ENCODE measurements around the gene ZNF778.

- TF ChIP-seq CTCF (IDR thresholded peaks at IDR 0.05), result no peak
- TF ChIP-seq EZH2 (IDR thresholded peaks at IDR 0.05; ENCODE audit: borderline replicate concordance, insufficient read depth, low read depth, low read length, poor library complexity, severe bottlenecking), result no peak
These were observed 30.3 kb upstream of the ZNF778 start for GRCh38 chr16:89187032-89187769.

Data from B cell (primary cell).